HEK293 (cell line): ENCODE results near the gene MS4A15.
"Not testable (repeated sequence)": the region's sequence is repeated elsewhere in the genome, so short reads cannot be mapped to it uniquely, and the experiment has no call there.

Source experiments
- ZBTB8A ChIP-seq: fragments of 450-650 bp; formaldehyde crosslinking; IDR thresholded peaks from 2 replicates; pipeline ENCODE4 v1.5.1; 2016; ENCODE audit warnings: missing biosample characterization, missing genetic modification characterization
- ZNF391 ChIP-seq: fragments of 450-650 bp; formaldehyde crosslinking; IDR thresholded peaks from 2 replicates; pipeline ENCODE4 v1.5.1; 2016; ENCODE audit warnings: low read depth, missing biosample characterization, missing genetic modification characterization, borderline replicate concordance
- ZNF791 ChIP-seq: fragments of 450-650 bp; formaldehyde crosslinking; IDR thresholded peaks from 2 replicates; pipeline ENCODE4 v1.5.1; 2016; ENCODE audit warnings: missing biosample characterization, missing genetic modification characterization
- TF ChIP-seq, protein P1 (sequence below): fragments of 450-650 bp; formaldehyde crosslinking; IDR thresholded peaks from 2 replicates; pipeline ENCODE4 v1.5.1; 2016; ENCODE audit warnings: missing biosample characterization, missing genetic modification characterization
- TF ChIP-seq, protein P2 (sequence below): fragments of 450-650 bp; formaldehyde crosslinking; IDR thresholded peaks from 2 replicates; pipeline ENCODE4 v1.5.1; 2017; ENCODE audit warnings: missing biosample characterization, missing genetic modification characterization

DNA sequence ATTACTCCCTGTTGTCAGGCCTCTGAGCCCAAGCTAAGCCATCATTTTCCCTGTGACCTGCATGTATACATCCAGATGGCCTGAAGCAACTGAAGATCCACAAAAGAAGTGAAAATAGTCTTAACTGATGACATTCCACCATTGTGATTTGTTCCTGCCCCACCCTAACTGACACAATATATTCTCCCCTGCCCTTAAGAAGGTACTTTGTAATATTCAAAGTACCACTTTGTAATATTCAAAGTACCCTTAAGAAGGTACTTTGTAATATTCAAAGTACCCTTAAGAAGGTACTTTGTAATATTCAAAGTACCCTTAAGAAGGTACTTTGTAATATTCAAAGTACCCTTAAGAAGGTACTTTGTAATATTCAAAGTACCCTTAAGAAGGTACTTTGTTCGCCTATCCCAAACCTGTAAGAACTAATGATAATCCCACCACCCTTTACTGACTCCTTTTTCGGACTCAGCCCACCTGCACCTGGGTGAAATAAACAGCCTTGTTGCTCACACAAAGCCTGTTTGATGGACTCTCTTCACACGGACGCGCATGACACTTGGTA, 67.2 kb downstream of the MS4A15 start:
- TF ChIP-seq, protein P1, sequence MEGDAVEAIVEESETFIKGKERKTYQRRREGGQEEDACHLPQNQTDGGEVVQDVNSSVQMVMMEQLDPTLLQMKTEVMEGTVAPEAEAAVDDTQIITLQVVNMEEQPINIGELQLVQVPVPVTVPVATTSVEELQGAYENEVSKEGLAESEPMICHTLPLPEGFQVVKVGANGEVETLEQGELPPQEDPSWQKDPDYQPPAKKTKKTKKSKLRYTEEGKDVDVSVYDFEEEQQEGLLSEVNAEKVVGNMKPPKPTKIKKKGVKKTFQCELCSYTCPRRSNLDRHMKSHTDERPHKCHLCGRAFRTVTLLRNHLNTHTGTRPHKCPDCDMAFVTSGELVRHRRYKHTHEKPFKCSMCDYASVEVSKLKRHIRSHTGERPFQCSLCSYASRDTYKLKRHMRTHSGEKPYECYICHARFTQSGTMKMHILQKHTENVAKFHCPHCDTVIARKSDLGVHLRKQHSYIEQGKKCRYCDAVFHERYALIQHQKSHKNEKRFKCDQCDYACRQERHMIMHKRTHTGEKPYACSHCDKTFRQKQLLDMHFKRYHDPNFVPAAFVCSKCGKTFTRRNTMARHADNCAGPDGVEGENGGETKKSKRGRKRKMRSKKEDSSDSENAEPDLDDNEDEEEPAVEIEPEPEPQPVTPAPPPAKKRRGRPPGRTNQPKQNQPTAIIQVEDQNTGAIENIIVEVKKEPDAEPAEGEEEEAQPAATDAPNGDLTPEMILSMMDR (tag by site-specific recombination) = not testable (repeated sequence)
- not testable (repeated sequence) for TF ChIP-seq ZNF391, ZNF791, ZBTB8A (tag by site-specific recombination)
- TF ChIP-seq, protein P2, sequence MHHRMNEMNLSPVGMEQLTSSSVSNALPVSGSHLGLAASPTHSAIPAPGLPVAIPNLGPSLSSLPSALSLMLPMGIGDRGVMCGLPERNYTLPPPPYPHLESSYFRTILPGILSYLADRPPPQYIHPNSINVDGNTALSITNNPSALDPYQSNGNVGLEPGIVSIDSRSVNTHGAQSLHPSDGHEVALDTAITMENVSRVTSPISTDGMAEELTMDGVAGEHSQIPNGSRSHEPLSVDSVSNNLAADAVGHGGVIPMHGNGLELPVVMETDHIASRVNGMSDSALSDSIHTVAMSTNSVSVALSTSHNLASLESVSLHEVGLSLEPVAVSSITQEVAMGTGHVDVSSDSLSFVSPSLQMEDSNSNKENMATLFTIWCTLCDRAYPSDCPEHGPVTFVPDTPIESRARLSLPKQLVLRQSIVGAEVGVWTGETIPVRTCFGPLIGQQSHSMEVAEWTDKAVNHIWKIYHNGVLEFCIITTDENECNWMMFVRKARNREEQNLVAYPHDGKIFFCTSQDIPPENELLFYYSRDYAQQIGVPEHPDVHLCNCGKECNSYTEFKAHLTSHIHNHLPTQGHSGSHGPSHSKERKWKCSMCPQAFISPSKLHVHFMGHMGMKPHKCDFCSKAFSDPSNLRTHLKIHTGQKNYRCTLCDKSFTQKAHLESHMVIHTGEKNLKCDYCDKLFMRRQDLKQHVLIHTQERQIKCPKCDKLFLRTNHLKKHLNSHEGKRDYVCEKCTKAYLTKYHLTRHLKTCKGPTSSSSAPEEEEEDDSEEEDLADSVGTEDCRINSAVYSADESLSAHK (tag by site-specific recombination) = not testable (repeated sequence)
